IPS DF 4.7 (cell line): ENCODE results near the gene UNC50.

Experiments
- DNase-seq: peaks from one replicate; pipeline ENCODE4 v3.0.0-alpha.2; 2013; ENCODE audit warnings: low spot score; ENCODE audit errors: extremely low read depth

The UNC50 gene

GRCh38 chr2:98608116-98608961, at the start of gene UNC50, which contains the start of gene COA5:
Gene UNC50, plus strand, starts transcription at chr2:98608589. Its CDS starts 1,171 bp downstream, at chr2:98609760.
Gene COA5, minus strand, starts transcription at chr2:98608512. Its CDS starts 107 bp downstream, at chr2:98608405.
- peak; percentile 51 for DNase-seq

DNA sequence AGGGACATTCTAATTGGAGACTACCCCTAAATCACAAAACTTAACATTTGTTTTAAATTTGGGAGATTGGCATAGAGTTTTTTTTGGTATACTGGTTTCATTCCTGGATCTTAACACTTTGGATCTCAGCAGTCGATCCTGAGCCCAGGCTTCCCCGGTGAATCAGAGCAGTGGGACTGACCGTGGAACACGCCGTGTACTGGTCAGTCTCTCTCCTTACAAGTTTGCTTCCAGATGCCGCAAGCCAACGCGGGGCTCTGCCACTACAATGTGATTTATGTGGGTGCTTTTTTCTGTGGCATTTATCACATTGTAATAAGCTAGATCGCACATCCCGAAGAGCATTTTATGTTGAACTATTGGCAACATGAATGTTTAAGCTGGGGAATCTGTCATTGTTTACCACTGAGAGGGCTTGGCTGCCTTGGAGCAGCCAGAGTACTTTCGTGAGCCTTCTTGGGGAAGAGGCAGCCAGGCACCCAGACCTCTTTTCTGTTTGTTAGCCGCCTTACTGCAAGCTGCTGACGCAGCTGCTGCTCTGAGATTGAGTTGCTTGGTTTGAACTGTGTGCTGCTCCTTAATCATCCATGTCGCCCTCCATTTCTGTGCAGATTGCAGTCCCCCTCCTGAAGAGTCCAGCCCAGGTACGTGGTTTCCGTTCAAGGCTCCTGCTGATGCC, 49.4 kb upstream of the UNC50 start:
- DNase-seq, result no peak

DNA sequence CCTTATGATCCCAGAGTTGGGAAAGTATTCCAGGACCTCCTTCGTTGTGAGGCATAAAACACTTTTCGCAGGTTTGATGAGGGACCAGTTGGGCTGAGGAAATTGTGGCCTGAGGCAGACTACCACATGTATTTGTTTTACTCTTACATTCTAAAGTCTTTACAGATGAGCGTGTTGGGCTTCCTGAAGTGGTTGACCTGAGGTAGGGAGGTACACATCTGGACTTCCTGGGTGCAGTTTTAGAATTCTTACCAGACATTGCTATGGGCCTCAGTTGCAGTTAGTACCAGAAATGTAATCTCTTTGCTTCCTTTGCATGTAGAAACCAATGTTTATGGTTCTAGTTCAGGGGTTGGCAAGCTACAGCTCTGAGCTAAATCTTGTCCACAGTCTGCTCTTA, 48.8 kb upstream of the UNC50 start:
- DNase-seq, result no peak

DNA sequence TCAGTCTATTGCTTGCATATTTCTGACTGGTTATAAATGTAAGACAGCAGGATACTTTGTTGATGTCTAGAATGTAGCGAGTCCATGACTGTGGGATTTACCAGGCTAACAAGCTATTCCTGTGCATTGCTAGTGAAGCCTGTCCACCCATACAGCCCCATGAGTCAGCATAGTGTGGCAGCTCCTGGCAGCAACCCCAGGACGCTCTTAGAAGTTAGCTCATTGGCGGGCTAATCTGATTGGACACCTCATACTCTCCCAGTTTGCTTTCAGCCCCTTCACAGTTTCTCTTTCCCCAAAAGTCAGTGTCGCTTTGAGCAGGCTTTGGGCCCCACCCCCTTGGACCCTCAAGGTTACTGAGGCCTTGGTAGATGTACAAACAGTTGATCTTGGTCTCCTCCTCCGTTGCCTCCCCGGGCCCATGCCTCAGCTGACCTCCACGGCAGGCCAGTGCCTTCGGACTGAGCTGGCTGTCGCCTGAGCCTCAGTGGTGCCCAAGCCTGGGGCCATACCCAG, 48.1 kb upstream of the UNC50 start:
- no peak for DNase-seq

DNA sequence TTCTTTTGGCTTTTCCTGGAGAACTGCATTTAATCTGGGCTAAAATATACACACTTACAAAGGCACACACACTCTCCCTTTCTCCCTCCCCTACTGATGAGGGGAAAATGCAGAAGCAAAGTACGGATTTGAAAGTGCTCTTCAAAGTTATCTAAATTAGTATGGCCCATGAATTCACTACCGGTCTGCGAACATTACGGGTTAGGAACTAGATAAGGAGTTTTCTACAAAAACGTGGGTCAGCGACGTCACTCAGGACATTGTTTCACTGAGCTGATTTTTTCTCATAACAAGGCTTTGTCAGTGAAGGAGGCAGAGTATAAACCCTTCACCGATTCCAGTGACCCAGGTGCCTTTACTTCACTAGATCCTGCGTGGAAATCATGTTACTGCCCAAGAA, 47.4 kb upstream of the UNC50 start:
- no peak for DNase-seq

DNA sequence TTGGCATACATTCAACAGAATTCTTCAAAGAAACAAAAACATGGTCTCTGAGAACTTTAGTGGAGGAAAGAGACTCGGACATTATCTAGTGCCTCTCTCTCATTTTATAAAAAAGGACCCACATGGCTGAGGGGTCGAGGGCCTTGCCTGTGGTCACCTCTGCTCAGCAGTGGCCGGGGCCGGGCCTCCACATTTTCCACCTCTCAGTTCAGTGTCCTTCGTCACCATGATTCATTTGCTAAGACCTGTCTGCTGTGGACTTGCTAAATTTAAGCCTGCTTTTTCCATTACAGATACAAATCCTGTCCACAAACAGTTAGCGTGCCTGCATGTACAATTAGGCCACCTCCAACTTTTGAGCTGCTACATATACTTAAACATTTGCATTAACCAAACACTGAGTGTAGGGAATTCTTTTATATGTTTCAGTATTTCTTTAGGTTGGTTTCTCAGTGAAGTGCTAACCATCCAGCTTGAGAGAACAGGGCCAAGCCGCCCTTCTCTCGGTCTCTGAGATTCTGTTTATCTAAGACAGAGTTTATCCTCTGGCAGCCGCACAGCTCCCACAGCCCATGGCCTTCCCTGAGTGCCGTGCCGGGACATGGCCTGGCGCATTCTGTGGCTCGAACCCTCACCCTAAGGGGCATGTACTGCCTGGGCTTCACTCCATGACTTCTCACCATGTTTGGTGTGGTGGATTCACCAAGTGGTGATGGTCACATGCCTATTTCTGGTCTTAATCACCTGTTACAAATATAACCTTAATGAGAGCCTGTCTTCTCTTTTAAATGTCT, 46.3 kb upstream of the UNC50 start:
- DNase-seq, result no peak

DNA sequence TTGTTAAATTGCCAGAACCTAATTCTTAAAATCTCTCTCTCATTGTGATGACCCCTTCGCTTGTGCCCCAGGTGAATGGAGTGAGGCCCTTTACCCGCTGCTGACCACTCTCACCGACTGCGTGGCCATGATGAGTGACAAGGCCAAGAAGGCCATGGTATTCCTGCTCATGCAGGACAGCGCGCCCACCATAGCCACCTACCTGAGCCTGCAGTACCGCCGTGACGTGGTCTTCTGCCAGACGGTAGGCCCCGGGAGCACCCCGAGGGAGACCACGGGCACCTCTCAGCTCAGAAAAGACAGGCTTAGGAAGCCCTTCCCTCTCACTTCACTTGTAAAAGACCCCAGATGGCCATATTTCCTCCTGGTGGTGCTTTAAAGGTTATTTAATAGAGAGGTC, 45.0 kb upstream of the UNC50 start:
- DNase-seq, result no peak

GRCh38 chr2:98564541-98565132, 43.8 kb upstream of the UNC50 start:
- DNase-seq, result no peak

- DNase-seq, result no peak
These were observed 43.0 kb upstream of the UNC50 start for GRCh38 chr2:98565286-98565860.

DNA sequence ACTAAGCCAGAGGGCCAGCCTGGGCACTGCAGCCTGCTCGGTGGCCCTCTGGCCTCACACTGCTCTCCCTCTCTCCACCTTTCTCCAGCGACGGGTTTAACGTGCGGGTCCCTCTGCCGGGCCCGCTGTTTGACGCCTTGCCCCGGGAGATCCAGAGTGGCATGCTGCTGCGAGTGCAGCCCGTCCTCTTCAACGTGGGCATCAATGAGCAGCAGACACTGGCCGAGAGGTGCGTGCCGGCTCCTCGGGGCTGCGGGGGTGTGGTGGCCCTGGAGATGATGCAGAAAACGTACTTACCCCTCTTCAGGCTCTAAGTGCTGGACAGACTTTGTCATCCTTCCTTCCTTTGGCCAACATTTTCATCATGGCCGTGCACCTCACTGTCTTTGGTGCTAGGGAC, 42.4 kb upstream of the UNC50 start:
- no peak for DNase-seq

GRCh38 chr2:98568161-98568956, 40.0 kb upstream of the UNC50 start:
- no peak for DNase-seq

- DNase-seq, result peak; percentile 14
These were observed 39.1 kb upstream of the UNC50 start for GRCh38 chr2:98569197-98569793.

DNA sequence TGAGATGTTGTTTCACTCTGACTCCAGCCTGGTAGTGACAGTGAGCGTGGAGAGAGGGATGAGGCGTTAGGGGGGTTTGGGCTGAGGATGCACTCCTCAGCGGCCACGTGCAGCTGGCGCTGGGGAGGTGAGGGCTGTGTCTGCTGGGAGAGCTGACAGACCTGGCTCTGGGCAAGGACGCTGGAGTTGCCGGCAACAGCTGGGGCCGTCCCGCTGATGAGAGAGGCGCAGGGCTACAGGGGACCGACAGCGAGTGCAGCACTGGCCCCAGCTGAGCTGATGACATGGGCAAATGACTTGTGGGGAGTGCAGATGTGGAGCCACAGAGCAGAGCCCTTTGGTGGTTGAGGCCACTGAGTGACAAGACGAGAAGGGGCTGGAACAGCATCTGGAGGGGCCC, 38.5 kb upstream of the UNC50 start:
- no peak for DNase-seq

- no peak for DNase-seq
These were observed 38.0 kb upstream of the UNC50 start for GRCh38 chr2:98570356-98570755.

GRCh38 chr2:98571121-98571701, 37.2 kb upstream of the UNC50 start:
- no peak for DNase-seq

- no peak for DNase-seq
These were observed 36.6 kb upstream of the UNC50 start for GRCh38 chr2:98571796-98572195.

- DNase-seq, result no peak
These were observed 36.2 kb upstream of the UNC50 start for GRCh38 chr2:98572211-98572610.

DNA sequence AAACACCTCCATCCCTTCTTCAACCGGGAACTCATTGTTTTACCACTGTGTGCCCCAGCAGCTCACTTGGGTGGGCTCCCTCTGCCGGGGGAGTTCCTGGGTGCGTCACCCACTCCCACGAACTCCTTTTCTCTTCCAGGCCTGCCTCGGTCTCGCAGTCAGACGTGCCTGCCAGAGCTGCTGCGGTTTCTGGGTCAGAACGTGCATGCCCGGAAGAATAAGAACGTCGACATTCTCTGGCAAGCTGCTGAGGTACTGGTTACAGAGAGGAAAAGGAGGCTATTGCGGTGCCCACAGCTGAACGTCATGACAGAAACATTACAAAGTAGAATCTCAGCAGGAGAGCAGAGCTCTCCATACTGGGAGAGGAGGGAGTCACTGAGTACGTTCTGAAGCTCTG, 35.7 kb upstream of the UNC50 start:
- DNase-seq, result no peak

DNA sequence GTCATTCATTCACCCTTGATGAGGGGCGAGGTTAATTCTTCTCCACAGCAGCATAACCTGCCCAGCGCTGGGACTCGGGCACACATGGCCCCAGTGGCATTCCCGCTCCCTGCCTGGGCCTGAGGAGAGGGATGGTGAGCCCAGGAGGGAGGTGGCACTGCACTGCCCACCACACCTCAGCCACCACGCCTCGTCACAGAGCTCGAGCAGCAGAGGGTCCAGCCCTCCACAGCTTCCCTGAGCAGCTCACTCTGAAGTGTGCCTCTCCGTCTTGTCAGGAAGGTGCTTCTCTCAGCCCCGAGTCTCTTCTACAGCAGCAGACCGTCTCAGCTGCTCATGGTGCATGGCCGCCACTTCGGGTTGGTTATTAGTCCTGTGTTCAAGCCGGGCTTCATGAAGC, 35.0 kb upstream of the UNC50 start:
- DNase-seq, result no peak
